H1 (cell line): Measurements from ENCODE around the gene DNAJB14. TPM values are rescaled to one million over a fixed set of nuclear protein-coding genes. Genes with fewer than 3 reads are reported as not detected.

ENCODE experiments used
- CHD7 ChIP-seq: fragments of 300-600 bp; sonication (generic); IDR thresholded peaks from 2 replicates; pipeline ENCODE4 v1.7.1; 2012; ENCODE audit warnings: low read length, moderate library complexity, mild to moderate bottlenecking, inconsistent platforms; ENCODE audit not compliant: insufficient replicate concordance
- HDAC6 ChIP-seq: IDR thresholded peaks from one replicate; pipeline ENCODE4 v1.7.1; 2012; ENCODE audit warnings: low read depth, mild to moderate bottlenecking, inconsistent platforms, low read length, moderate library complexity
- KDM1A ChIP-seq: fragments of 200-600, 300-600 bp; sonication (generic); IDR thresholded peaks from 2 replicates; pipeline ENCODE4 v1.7.1; 2016; ENCODE audit warnings: mild to moderate bottlenecking, low read length, borderline replicate concordance
- KDM4A ChIP-seq: IDR thresholded peaks from one replicate; pipeline ENCODE4 v1.7.1; 2012; ENCODE audit warnings: low read depth, mild to moderate bottlenecking, moderate library complexity, low read length, inconsistent platforms; ENCODE audit not compliant: severe bottlenecking
- POU5F1 ChIP-seq: IDR thresholded peaks from 2 replicates; pipeline ENCODE4 v1.6.1; 2011; ENCODE audit warnings: low read depth, mild to moderate bottlenecking, low read length, moderate library complexity
- RNF2 ChIP-seq: fragments of 200-900, 300-1000 bp; sonication (generic); IDR thresholded peaks from 2 replicates; pipeline ENCODE4 v1.7.1; 2016; ENCODE audit warnings: borderline replicate concordance, low read depth, mild to moderate bottlenecking, antibody characterized with exemption, low read length; ENCODE audit not compliant: poor library complexity, severe bottlenecking; ENCODE audit errors: missing control alignments
- TAF1 ChIP-seq: IDR thresholded peaks from 2 replicates; pipeline ENCODE4 v1.6.1; 2011; ENCODE audit warnings: mild to moderate bottlenecking, low read depth, low read length
- TCF12 ChIP-seq: IDR thresholded peaks from 2 replicates; pipeline ENCODE4 v1.6.1; 2011; ENCODE audit warnings: low read depth, mild to moderate bottlenecking, low read length
- ZNF274 ChIP-seq: IDR thresholded peaks from 2 replicates; pipeline ENCODE4 v1.7.0; 2012; ENCODE audit warnings: low read length, borderline replicate concordance; ENCODE audit errors: extremely low read depth
- polyA plus RNA-seq, 7 experiments: library from polyadenylated mRNA; depleted of rRNA in 3 of 7; stranded (reverse) in 5 of 7; unstranded in 2 of 7; fragments of >200 nt in 5 of 7; fragments of 200-250 nt in 2 of 7; gene quantifications; 1 replicate in 5 of 7; 2 replicates in 1 of 7; 4 replicates in 1 of 7; pipeline versions ENCODE4 v1.2.1 to v1.2.3, GENCODE V29; 2011 to 2013; ENCODE audit warnings: missing spikeins in 2 of 7, mixed read lengths in 2 of 7
- total RNA-seq: library from RNA; stranded (reverse); fragmentation: NEBNext Ultra II Directional; extraction: Animal tissue kit (Norgen Biotek cat#: 25700); gene quantifications from 2 replicates; pipeline ENCODE4 v1.2.1, GENCODE V29; 2021

DNAJB14 gene
- total and polyA plus RNA-seq, 2 of the 8 experiments (the other 6 are each of a cell fraction or from before 2014, with no cell fraction given) = 3.4 to 35.4 TPM

- TF ChIP-seq ZNF274 (no peak), TCF12 (no peak), HDAC6 (no peak), KDM1A (no peak), CHD7 (peak; percentile 14), POU5F1 (no peak), KDM4A (peak; percentile 42), TAF1 (peak; percentile 66), RNF2 (no peak)
Observed at GRCh38 chr4:99946356-99947189, at the start of gene DNAJB14 (continued).
